NCI-H345 (cell line): ENCODE measurements around the gene BMP6.
"Not testable (repeated sequence)": the region's sequence is repeated elsewhere in the genome, so short reads cannot be mapped to it uniquely, and the experiment has no call there.

Experiments
- DNase-seq: peaks from one replicate; lab custom pipeline; 2025; lab: John Stamatoyannopoulos, UW

The BMP6 gene

DNA sequence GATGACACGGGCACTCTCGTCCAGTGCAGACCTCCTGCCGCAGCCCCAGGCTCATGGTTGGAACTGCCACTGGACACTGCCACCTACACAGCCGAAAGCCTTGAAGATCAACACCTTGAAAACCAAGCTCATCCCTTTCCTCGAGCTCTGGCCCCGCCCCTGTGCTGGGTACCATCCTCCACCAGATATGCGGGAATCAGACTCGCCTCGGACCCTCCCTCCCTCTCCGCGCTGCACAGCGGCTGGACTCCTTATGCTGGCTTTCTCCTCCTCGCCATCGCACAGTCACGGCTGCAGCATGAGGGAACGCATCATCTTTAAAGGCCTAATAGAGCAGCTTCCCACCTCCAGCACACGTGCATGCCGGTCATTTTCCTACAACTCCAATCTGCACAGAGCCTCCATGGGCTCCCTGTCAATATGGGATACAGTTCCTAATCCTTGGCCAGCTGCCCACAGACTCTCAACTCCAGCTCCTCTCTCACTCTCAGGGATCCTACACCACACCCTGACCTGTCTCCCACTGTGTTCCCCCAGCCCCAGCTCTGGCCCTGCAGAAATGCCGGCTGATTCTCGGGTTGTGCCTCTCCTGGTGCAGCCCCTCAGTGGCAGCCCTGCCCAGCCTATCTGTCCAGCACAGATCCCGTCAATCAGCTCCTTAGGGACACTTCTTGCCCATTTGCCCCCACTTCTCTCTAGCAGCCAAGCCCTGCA is 161.5 kb downstream of the BMP6 start:
- DNase-seq = no peak

DNA sequence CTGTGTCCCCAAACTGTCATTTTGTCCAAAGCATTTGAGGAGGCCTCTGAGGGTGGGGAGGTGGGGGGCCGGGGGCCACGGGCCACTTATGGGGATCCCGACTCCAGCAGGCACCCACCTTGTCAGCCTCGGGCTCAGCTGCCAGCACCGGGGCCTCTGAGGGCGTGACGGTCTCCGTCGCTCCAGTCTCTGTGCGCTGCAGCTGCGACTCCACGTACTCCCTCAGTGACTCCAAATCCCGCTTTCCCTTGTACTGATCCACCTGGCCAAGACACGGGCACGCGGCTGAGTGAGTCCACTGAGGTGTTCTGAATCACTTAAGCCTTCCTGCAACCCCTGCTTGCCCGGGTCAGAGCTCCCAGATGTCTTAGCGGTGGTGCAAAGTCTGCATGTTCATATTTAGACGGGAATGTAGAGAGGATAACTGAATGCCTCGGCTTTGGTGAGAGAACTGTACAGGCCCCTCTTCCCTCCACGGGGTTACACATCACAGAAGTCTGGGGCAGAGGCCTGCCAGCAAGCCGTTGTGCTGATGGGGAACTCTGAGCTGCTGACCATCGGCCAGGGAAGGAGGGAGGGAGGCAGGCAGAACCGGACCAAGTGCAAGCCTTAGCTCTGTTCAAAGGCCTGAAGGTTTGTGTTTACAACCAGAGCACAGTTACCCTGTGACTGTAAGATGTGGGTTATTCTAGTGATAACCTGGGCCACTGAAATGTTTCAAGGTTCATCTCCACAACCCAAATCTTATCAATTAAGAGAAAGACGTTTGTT is 162.9 kb downstream of the BMP6 start:
- no peak for DNase-seq

DNA sequence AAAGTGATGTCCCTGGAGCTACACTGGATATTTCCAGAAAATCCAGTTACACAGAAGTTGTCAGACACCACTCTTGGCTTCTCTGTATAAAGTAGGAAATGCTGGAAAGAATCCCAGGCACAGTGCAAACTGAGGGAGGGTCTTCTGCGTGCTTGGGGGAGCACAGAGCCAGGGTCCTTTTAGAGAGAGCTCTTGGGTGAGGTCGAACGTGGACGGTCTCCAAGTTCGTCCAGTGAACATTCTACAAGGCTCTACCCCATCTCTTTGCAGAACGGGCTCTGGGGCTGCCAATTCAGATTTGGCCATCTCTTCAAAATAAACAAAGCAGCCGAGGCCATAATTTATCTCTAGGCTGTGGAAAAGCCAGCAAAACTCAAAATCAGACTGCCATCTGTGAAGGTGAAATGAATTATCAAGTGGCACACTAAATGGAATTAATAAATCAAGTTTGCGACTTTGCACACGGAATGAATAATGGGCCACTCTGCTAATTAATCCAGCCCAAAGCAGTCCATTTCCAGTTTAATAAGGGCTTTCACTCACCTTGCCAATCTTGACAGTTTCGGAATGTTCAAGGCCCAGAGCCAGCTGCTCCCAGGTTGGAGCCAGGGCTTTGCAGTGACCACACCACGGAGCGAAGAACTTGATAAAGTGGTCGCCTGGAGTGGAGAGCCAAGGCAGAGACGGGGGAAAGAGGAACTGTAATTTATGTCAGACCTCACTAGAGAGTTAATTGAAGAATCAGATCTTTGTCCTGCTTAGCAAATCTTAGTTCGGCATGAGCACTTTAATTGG is 165.4 kb downstream of the BMP6 start:
- DNase-seq = no peak

DNA sequence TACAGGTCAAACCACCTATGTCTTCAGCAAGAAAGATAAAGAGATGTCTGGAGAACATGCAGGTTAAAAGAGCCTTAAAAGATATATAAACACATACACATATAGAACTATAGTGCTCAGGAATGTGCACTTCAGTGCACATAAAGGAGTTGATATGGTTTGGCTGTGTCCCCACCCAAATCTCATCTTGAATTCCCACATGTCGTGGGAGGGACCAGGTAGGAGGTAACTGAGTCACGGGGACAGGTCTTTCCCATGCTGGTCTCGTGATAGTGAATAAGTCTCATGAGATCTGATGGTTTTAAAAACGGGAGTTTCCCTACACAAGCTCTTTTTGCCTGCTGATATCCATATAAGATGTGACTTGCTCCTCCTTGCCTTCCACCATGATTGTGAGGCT is 166.5 kb downstream of the BMP6 start:
- not testable (repeated sequence) for DNase-seq

DNA sequence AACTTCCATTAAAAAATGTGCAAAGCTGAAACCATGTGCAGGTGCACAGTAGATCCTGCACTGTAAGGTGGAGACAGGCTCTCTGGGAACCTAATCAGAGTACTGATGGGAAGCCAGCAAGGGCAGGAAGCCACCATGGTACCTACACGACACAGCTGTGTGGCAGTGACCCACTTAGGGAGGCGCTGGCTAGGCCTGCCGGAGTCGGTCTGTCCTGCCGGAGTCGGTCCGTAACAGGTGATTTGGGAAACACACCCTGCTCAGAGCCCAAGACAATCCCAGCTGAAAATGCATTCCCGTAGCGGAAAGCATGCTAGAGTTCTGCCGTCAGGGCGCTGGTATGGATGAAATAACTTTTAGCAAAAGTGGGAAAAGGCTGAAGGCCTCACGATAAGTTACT is 167.4 kb downstream of the BMP6 start:
- DNase-seq = no peak

DNA sequence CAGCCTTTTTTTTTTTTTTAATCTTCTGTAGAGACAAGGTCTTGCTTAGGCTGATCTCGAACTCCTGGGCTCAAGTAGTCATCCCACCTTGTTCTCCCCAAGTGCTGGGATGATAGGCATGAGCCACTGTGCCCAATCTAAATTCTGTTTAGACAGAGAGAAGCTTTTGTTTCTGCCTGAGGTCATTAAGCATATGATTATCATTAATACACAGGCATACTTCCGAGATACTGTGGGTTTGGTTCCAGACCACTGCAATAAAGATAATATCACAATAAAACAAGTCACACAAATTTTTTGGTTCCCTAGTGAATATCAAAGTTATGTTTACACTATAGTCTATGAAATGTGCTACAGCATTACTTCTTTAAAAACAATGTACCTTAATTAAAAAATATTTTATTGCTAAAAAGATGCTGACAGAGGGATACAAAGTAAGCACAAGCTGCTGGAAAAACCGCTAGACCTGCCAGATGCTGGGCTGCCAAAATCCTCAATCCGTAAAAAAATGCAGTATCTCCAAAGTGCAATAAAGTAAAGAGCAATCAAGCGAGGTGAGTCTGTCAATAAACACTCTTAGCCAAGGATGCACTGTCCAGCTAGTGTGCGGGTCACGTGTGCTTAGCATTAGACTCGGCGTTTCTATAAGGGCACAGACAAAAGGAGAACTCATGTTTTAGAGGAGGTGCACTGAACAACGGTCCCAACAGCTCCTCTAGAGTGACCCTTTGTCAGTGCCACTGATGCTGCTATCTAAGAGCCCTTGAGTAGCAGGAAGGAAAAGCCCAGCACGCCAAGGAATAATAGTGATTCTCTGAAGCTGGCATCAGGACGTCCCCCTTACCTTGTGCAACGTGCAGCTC is 168.6 kb downstream of the BMP6 start:
- no peak for DNase-seq

DNA sequence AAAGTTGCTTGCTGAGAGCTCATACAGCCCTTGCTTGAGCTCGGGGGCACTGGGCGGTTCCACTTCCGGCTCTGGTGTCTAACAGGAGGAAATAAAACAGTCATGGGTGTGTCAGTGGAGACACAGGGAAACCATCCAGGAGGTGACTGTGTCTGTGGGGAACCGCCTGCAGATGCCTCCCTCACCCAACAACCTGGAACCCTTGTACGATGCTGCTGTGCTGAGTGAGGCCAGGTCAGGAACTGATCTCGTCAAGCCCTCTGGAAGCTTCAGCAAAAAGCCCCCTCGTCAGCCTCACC is 169.2 kb downstream of the BMP6 start:
- DNase-seq = no peak

DNA sequence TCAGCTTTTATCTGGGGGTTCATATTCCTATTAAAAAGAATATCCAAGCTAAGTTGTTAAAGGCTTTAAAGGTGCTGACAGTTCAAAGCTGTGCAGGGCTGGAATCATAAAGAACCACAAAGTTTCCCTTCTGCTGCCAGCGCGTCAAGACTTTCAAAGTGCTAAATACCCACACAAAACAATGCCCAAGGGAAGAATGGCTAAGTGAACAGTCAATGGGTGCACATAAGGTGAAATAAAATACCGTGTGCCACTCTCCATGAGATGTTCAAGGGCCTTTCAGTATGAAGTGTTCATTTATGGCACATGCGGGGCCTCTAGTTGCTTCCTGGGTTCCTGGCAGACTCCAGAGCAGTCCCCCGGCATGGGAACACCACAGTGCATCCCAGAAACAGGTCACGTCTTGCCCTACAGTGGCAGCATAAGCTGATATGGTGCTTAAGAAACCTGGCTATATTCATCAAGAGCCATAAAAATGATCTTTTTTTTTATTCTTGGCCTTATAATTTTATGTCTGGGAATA is 170.6 kb downstream of the BMP6 start:
- DNase-seq = no peak

DNA sequence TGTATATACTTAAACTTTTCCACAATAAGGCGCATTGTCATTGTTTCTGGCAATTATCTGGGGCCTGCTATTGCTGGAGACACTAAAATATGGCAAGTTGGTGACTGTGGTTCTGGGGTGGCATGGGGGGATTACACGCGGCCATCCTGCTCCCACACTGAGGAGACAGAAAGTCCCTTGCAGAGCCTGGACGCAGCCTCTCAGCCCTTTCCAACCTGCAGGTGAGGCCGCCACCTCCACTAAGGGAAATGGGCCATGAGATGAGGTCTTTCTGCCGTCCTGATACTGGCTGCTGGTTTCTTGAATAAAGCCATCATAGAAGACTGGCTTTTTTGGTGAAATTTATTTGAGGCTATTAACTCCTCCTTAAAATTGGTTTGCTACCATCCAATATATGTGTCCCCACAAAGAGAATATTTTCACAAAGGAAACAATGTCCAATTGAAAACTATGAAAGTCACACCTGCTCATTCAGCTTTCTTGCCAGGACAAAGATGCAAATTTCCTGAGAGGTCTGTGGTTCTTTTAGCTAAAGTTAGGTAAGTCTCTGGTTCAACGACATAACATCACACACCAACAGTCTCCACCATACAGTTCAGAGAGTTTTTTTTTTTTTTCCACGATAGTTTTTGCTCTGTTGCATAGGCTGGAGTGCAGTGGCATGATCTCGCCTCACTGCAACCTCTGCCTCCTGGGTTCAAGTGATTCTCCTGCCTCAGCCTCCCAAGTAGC is 171.7 kb downstream of the BMP6 start:
- DNase-seq = no peak

DNA sequence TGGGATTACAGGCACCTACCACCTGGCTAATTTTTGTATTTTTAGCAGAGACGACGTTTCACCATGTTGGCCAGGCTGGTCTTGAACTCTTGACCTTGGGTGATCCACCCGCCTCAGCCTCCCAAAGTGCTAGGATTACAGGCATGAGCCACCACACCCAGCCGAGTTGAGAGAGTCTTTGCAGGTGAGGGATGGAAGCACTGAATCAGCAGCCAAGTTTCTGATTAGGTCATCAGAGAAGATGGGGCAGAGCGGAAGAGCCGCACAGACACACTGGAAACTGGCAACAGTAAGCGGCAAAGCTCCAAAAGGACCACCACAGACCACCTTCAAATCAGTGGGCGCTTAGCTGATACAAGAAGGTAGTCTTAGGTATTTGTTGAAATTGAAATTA is 172.3 kb downstream of the BMP6 start:
- DNase-seq = not testable (repeated sequence)

DNA sequence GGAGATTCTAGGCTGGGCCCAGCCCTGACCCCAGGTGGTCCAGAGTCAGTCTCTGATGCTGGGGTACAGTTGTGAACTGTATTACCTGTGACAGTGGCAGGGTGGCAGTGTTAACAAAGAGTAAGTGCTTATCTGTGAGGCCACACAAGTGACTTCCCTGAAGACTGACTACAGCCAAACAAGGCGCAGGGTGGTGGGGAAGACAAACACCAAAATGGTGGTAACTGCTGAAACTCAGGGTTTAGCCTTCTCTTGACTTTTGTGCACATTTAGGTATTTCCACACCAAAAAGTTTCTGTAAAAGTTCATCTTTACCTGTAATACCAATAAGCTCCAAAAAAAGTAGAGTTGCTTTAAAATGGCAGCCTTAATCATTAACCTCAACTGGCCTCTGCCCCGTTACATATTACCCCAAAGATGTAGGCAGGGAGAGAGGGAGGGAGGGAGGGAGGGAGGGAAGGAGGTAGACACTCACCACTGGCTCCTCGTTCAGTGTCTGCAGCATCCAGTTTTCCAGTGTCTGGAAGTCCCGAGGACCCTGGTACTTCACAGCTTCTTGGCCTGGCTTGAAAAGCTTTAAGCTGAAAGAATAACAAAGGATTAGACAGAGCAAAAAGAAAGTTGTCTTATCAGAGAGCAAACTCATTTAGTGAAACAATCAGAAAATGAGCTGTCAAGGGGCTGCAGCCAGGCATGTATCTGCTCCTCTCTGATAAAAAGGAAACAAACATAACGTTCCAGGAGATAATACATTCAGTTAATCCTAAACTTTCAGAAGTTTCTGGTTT is 173.4 kb downstream of the BMP6 start:
- DNase-seq = no peak

GRCh38 chr6:7899889-7900213 is 174.0 kb downstream of the BMP6 start:
- DNase-seq = no peak

DNA sequence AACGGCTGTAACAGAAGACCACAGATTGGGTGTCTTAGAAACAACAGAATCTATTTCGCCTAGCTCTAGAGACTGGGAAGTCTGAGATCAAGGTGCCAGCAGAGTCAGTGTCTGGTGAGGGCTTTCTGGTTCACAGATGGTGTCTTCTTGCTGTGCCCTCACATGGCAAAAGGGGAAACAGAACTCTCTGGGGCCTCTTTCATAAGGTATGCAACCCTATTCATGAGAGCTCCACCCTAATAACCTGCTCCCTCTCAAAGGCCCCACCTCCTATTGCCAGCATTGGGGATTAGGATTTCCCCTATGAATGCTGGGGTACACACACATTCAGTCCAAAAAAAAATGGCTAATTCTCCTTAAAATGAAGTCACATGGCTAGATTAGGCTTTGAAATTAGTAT is 174.7 kb downstream of the BMP6 start:
- DNase-seq = no peak

DNA sequence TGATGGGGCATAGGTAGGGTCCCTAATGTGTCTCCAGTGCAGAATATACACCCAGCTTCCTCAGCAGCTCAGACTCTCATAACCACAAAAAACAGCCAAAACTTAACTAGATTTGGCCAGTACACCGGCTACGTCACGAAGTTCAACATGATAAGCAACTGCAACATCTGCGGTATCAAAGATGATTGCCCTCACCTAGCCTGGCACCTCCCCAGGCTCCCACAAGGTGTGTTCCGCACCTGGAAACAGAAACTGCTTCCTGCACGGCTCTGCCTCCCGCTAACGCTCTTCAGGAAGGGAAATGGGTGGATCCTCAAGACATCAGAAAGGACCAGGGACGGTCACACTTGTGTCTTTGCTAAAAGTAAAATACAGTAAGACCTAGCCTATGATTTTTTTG is 175.2 kb downstream of the BMP6 start:
- DNase-seq = no peak

- DNase-seq = no peak
These were observed 175.9 kb downstream of the BMP6 start for GRCh38 chr6:7901780-7902179.

- no peak for DNase-seq
These were observed 176.3 kb downstream of the BMP6 start for GRCh38 chr6:7902221-7902620.

DNA sequence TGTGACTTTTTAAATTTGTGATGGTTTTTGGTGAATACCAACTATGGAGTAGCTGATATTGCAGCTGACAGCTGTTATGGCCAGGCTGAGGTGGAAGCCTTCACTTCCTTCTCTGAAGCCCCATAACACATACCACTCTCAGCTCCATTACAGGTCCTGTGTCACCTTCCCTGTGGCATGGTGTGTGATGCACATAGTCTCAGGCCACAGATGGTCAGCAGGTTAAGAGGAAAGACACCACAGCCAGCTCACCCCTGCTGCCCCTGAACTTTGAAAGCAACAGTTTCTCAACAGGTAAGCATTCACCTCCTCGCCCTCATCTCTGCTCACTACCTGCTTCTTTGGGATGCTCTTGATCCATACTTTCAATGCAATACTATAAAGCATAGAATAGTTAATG is 177.0 kb downstream of the BMP6 start:
- no peak for DNase-seq

DNA sequence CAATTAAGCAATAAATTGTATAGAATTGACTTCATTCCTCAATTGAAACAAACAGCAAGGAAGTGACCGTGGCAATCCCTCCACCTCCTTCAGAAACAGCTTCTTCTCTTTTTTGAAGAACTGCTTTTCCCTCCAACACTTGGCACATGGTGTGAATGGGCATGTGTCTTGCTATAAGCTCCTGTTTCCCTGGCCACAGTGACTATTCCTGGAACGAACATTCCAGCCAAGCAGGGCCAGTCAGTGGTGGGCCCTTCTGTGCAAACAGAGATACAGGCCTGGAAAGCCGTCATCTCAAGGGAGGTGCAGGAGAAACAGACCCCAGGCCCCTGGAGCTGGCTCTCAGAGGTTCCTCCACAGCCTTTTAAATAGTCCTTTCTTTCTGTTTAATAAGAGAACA is 177.8 kb downstream of the BMP6 start:
- DNase-seq = no peak

DNA sequence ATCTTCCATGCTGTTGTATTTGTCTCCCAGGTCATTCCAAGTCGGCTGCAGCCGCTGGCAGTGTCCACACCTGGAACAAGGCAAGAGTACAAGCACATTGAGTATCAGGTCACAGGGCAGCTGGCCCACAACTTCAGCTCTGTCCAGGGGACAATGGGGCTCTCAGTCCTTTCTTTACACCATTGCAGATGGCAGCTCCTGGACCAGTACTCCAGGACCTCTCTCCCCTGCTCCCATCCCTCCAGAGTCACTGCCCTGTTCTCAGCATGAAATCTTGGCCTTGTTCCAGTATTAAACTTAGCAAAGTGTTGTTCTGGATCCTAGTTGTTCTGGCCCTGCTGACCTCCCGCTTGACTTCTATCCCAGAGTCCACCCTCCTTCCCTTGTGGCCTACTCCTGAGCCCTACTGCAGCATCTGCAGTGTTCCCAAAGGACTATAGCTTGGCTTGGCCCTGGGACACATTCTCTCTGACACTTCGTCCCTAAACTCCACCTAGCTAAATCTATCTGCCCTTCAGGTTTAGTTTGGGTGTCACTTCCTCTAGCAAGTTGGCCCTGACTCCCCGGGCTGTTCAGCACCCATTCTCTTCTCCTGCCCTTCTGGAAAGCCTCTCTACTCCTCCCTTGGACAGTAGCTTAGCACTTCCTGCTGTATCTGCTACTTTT is 178.9 kb downstream of the BMP6 start:
- DNase-seq = no peak

DNA sequence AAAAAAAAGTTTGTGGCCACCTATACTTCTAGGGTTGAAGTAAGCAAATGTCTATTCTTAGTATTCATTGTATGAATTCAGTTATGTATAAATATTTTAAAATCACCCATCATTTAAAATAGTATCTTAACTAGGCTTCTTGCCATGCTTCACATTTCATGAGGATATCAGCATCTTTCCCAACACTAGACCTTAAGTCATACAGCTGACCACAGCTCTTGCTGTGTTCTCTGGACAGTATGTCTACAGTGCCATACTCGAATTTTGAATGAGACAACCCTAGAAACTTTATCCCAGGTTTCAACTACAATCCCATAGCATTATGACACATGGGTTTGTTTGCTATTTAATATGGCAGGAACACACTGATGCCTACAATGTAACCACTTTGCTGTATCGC is 179.5 kb downstream of the BMP6 start:
- no peak for DNase-seq
